Type B pancreatic cell (in vitro differentiated cells): ENCODE results near the gene KANSL1L. TPM values are rescaled to one million over a fixed set of nuclear protein-coding genes. Genes with fewer than 3 reads are reported as not detected.

ENCODE experiments used
- DNase-seq: peaks from one replicate; pipeline ENCODE4 v3.0.0; 2021; ENCODE audit warnings: mixed read lengths; ENCODE audit not compliant: unreplicated experiment; ENCODE audit errors: extremely low spot score
- H3K27ac Mint-ChIP-seq: 2 replicates; pipeline ENCODE4 v1.8.0; 2021; ENCODE audit warnings: mild to moderate bottlenecking, mixed read lengths
- H3K27me3 Mint-ChIP-seq: 2 replicates; pipeline ENCODE4 v1.8.0; 2021; ENCODE audit warnings: mixed read lengths
- H3K36me3 Mint-ChIP-seq: 2 replicates; pipeline ENCODE4 v1.8.0; 2021; ENCODE audit warnings: mixed read lengths
- H3K4me1 Mint-ChIP-seq: one replicate; pipeline ENCODE4 v1.8.0; 2021; ENCODE audit warnings: mixed read lengths; ENCODE audit not compliant: unreplicated experiment
- H3K4me3 Mint-ChIP-seq: 2 replicates; pipeline ENCODE4 v1.8.0; 2021; ENCODE audit warnings: mild to moderate bottlenecking, mixed read lengths
- H3K9me3 Mint-ChIP-seq: 2 replicates; pipeline ENCODE4 v1.8.0; 2021; ENCODE audit warnings: mixed read lengths
- CTCF ChIP-seq: fragments of 200-600 bp; sonication (generic); conservative IDR thresholded peaks from 2 replicates; pipeline ENCODE4 v1.5.0; 2021; ENCODE audit warnings: antibody characterized with exemption, mild to moderate bottlenecking
- total RNA-seq: library from RNA; stranded (reverse); gene quantifications from 2 replicates; pipeline ENCODE4 v1.2.1, GENCODE V29; 2021; ENCODE audit warnings: low replicate concordance

KANSL1L gene
- total RNA-seq, 1 donor from 2014 or later = 17.2 TPM

GRCh38 chr2:210159059-210159458, 12.2 kb downstream of the KANSL1L start:
- Mint-ChIP-seq H3K9me3 (no peaks in the 10 kb centered on the region), H3K27me3 (no peaks in the 10 kb centered on the region), H3K27ac (no peak overlapping the region), H3K36me3 (peaks cover 18% of the 10 kb centered on the region), H3K4me3 (no peak overlapping the region), H3K4me1 (peaks cover 5% of the 10 kb centered on the region)
- no peak for DNase-seq
- no peak for TF ChIP-seq CTCF

- Mint-ChIP-seq H3K4me3 (no peak overlapping the region), H3K27ac (no peak overlapping the region), H3K36me3 (peaks cover 24% of the 10 kb centered on the region), H3K9me3 (no peaks in the 10 kb centered on the region), H3K4me1 (peaks cover 5% of the 10 kb centered on the region), H3K27me3 (no peaks in the 10 kb centered on the region)
- TF ChIP-seq CTCF = no peak
- DNase-seq = no peak
Observed at GRCh38 chr2:210158236-210158635, 13.0 kb downstream of the KANSL1L start.

- Mint-ChIP-seq H3K4me3 (no peak overlapping the region), H3K27ac (no peak overlapping the region), H3K4me1 (peaks cover 4% of the 10 kb centered on the region), H3K9me3 (no peaks in the 10 kb centered on the region), H3K36me3 (peaks cover 24% of the 10 kb centered on the region), H3K27me3 (no peaks in the 10 kb centered on the region)
- TF ChIP-seq CTCF = no peak
- DNase-seq = no peak
Observed at GRCh38 chr2:210157526-210157925, 13.7 kb downstream of the KANSL1L start.

- Mint-ChIP-seq H3K4me3 (no peak overlapping the region), H3K4me1 (no peaks in the 10 kb centered on the region), H3K27ac (no peak overlapping the region), H3K9me3 (no peaks in the 10 kb centered on the region), H3K27me3 (no peaks in the 10 kb centered on the region), H3K36me3 (peaks cover 36% of the 10 kb centered on the region)
- no peak for DNase-seq
- TF ChIP-seq CTCF = no peak
Observed at GRCh38 chr2:210147614-210148013, 23.6 kb downstream of the KANSL1L start.

- no peak for TF ChIP-seq CTCF
- H3K4me3 Mint-ChIP-seq = no peak overlapping the region
- no peak overlapping the region for H3K27ac Mint-ChIP-seq
- H3K27me3 Mint-ChIP-seq = no peaks in the 10 kb centered on the region
- H3K9me3 Mint-ChIP-seq = no peaks in the 10 kb centered on the region
- no peaks in the 10 kb centered on the region for H3K4me1 Mint-ChIP-seq
- no peak for DNase-seq
- H3K36me3 Mint-ChIP-seq = peaks cover 2% of the 10 kb centered on the region
Observed at GRCh38 chr2:210132239-210132638, 39.0 kb downstream of the KANSL1L start.

- Mint-ChIP-seq H3K4me3 (no peak overlapping the region), H3K27me3 (no peaks in the 10 kb centered on the region), H3K36me3 (peaks cover 19% of the 10 kb centered on the region), H3K4me1 (no peaks in the 10 kb centered on the region), H3K27ac (no peak overlapping the region), H3K9me3 (peaks cover 4% of the 10 kb centered on the region)
- no peak for TF ChIP-seq CTCF
- DNase-seq = no peak
Observed at GRCh38 chr2:210128961-210129360, 42.2 kb downstream of the KANSL1L start.
